ENCODE data around the gene CREG2. TPM values are rescaled to one million over a fixed set of nuclear protein-coding genes. Genes with fewer than 3 reads are reported as not detected.
"Not testable (repeated sequence)": the region's sequence is repeated elsewhere in the genome, so short reads cannot be mapped to it uniquely, and the experiment has no call there.

CREG2 gene
- total and polyA plus RNA-seq, 8 donors = 0.24 to 0.98 (median 0.51) TPM; not detected in 2

- ATAC-seq = no peak
- TF ChIP-seq CTCF (IDR thresholded peaks at IDR 0.05) = no peak
- no peak overlapping the region for H3K27ac ChIP-seq
- H3K4me3 ChIP-seq = no peak overlapping the region
- no peaks in the 10 kb centered on the region for H3K36me3 ChIP-seq
- H3K27me3 ChIP-seq = no peaks in the 10 kb centered on the region
- H3K9me3 ChIP-seq = no peaks in the 10 kb centered on the region
- DNase-seq = no peak
- H3K4me1 ChIP-seq = no peaks in the 10 kb centered on the region
- intact Hi-C loops (cut with DNase I) = no loop called here
These were observed 32.6 kb downstream of the CREG2 start for GRCh38 chr2:101354420-101355311.

- H3K27ac ChIP-seq; H3K4me1 ChIP-seq; DNase-seq; H3K4me3 ChIP-seq; intact Hi-C loops (cut with DNase I); H3K27me3 ChIP-seq; H3K36me3 ChIP-seq; ATAC-seq; H3K9me3 ChIP-seq: not testable (repeated sequence)
These were observed 34.7 kb downstream of the CREG2 start for GRCh38 chr2:101352631-101353030.

GRCh38 chr2:101351207-101351606, 36.1 kb downstream of the CREG2 start:
- intact Hi-C loops (cut with DNase I) = no loop called here
- Histone ChIP-seq H3K27me3 (no peaks in the 10 kb centered on the region), H3K4me3 (no peak overlapping the region), H3K4me1 (no peaks in the 10 kb centered on the region), H3K36me3 (no peaks in the 10 kb centered on the region), H3K9me3 (no peaks in the 10 kb centered on the region), H3K27ac (no peak overlapping the region)
- TF ChIP-seq CTCF (IDR thresholded peaks at IDR 0.05) = no peak
- ATAC-seq (no peak), DNase-seq (no peak)

GRCh38 chr2:101349893-101350662, 37.2 kb downstream of the CREG2 start:
- ATAC-seq (peak; percentile 48), DNase-seq (no peak)
- intact Hi-C loops (cut with DNase I) = no loop called here
- Histone ChIP-seq H3K9me3 (no peaks in the 10 kb centered on the region), H3K27me3 (no peaks in the 10 kb centered on the region), H3K27ac (no peak overlapping the region), H3K4me1 (no peaks in the 10 kb centered on the region), H3K4me3 (no peak overlapping the region), H3K36me3 (no peaks in the 10 kb centered on the region)
- no peak for TF ChIP-seq CTCF (IDR thresholded peaks at IDR 0.05)

- no peaks in the 10 kb centered on the region for H3K27me3 ChIP-seq
- H3K4me1 ChIP-seq = no peaks in the 10 kb centered on the region
- DNase-seq = no peak
- intact Hi-C loops (cut with DNase I) = no loop called here
- no peak overlapping the region for H3K27ac ChIP-seq
- no peaks in the 10 kb centered on the region for H3K9me3 ChIP-seq
- H3K4me3 ChIP-seq = no peak overlapping the region
- H3K36me3 ChIP-seq = no peaks in the 10 kb centered on the region
- no peak for ATAC-seq
- no peak for TF ChIP-seq CTCF (IDR thresholded peaks at IDR 0.05)
These were observed 38.4 kb downstream of the CREG2 start for GRCh38 chr2:101348883-101349282.

All from left lung (tissue), 10 donors.